ENCODE measurements around the gene ENTHD1.

- TF ChIP-seq POLR2A (IDR thresholded peaks at IDR 0.05) = no peak
- TF ChIP-seq CTCF (IDR thresholded peaks at IDR 0.05 in 8 of 11, conservative IDR thresholded peaks at IDR 0.05 in 3 of 11) = no peak
- no peak for TF ChIP-seq POLR2AphosphoS5 (IDR thresholded peaks at IDR 0.05)
Observed at GRCh38 chr22:39735776-39736175, 157.8 kb downstream of the ENTHD1 start.
